LNCAP (cell line): ENCODE results near the gene NFIA.

Source experiments
- TF ChIP-seq, protein P1 (sequence below): fragments of 450-650 bp; IDR thresholded peaks from 2 replicates; pipeline ENCODE4 v1.5.1; 2017; ENCODE audit warnings: mild to moderate bottlenecking

NFIA gene

DNA sequence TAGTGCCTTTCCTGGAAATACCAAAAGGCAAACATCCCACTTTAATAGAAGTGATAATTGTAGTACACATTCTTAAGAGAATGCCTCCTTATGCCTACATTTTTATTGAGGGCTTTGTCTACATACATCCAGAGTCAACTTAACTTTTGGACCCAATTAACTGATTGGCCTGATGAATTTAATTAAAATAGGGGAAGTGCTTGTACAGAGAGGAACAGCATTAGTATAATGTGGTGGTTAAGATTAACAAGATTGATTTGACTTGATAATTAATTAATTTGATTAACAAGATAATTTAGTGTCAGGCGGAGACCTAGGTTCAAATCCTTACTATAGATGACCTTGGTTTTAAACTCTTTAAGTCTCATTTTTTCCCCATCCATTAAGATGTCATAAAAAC is 111.4 kb downstream of the NFIA start:
- TF ChIP-seq, protein P1, sequence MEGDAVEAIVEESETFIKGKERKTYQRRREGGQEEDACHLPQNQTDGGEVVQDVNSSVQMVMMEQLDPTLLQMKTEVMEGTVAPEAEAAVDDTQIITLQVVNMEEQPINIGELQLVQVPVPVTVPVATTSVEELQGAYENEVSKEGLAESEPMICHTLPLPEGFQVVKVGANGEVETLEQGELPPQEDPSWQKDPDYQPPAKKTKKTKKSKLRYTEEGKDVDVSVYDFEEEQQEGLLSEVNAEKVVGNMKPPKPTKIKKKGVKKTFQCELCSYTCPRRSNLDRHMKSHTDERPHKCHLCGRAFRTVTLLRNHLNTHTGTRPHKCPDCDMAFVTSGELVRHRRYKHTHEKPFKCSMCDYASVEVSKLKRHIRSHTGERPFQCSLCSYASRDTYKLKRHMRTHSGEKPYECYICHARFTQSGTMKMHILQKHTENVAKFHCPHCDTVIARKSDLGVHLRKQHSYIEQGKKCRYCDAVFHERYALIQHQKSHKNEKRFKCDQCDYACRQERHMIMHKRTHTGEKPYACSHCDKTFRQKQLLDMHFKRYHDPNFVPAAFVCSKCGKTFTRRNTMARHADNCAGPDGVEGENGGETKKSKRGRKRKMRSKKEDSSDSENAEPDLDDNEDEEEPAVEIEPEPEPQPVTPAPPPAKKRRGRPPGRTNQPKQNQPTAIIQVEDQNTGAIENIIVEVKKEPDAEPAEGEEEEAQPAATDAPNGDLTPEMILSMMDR: no peak

DNA sequence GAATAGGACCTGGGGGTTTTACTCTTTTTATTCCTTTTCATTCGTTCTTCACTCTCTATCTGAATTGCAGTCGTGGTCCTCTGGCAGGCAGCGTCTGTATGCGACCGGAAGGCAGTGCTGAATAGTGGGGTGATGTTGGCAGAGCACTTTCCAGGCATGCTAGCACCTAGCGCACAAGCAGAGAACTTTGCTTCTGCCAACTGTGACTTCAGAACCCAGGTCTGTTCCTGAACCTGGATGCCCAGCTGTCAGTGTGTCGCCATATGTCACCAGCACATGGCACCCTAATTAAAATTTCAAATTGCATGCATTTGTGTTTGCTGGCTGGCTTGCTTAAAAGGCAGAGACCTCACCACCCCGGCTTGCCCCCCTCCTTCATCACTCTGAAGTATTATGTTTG is 116.2 kb downstream of the NFIA start:
- TF ChIP-seq, protein P1: no peak

DNA sequence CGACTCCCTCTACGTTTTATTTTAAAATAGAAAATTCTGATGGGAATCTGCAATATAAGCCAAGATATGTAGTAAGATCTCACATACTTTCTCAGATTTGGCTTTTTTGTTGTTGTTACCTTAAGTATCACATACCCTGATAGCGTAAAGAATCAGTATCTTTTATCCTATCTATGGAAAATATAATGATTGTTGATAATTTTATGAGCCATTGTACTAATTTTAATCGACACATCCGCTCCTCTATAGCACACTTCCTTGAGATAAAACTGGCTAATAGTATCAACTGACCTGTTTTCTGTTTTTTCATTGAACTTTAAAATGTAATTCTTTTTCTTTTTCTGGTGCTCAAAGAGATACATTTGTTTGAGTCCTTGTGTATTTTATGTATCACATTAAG is 118.7 kb downstream of the NFIA start:
- TF ChIP-seq, protein P1: no peak

DNA sequence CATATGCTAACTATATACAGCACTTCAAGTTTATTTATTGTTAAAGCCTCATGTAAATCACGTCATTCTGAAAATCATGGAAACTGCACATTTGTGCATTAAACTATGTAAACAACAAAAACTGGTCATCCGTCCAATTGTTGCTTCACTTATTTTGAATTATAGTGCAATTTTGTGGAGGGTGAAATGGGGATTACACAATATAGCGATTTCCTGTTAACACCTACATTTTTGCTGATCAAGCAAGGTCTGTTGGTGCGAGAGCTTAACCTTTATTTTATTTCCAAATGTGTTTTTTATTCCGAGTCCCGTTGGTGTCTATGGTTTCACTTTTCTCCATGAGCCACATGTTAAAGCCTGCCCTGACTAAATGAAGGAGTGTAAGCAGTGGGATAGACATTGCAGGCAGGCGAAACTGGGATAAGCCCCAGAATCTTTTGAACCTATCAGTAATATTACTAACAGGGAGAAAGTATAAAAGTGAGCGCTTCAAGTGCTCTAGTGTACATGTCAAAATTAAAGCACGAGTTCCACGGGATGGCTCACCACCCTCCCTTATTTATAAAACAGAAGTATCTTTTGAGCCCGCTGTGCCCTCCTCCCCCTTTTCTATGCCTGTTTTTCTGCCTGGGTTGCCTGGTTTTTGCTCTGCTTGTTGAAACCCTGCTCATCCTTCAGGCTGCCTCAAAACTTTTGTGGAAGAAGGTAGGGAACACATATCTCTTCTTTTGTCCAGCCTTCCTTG is 120.7 kb downstream of the NFIA start:
- TF ChIP-seq, protein P1: no peak

DNA sequence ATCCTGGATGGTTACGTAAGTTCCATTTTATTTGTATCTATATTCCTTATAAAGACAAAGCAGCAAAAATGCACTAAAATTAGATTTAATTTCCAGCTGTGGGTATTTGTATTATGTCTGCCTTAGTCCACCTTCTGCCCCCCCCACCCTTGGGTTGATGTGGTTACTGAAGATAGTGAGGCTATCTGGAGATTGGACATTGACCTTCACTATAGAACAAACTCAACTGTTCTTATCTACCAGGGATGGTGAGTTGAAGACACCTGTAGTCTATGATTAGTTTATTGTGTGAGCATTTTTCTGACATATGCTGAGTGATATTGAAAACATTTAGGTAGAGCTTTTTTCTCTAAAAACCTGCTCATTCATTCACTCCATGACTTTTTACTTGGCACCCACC is 122.2 kb downstream of the NFIA start:
- TF ChIP-seq, protein P1: no peak

DNA sequence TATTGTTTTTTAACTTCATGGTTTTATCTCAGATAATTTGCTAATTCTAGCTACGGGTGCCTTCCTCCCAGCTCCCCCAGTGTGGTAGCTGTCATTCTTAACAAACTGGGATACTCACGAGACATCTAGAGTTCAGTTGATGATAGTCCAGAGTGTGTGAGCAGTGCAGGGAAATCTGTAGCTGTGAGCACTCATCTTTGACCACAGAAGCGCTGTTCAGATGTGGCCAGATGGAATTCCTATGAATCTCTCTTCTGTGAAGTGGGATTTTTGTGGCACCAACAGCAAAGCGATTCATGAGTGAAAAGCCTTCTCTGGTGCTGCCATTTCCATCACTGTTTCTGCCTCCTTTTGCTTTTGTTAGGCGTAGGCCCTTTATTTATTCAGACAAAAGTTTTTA is 125.1 kb downstream of the NFIA start:
- TF ChIP-seq, protein P1: no peak

DNA sequence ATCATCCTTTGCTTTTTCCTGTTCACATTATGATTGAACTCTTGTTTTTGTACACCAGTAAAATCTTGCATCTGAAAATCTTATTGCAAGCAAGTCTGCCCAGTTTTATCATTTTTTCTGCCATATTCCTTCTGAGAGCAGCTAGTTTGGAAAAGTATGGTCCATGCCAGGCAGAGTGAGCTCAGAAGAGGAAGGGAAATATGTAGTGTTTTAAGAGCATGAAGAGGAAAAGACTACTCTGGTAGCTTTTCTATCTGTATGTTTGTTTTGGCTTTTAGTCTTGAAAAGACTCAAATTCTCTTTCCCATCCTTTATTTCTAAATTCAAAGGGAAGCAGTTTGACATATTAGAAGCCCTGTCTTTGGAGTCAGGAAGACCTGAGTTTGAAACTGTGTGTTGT is 125.8 kb downstream of the NFIA start:
- TF ChIP-seq, protein P1: no peak

DNA sequence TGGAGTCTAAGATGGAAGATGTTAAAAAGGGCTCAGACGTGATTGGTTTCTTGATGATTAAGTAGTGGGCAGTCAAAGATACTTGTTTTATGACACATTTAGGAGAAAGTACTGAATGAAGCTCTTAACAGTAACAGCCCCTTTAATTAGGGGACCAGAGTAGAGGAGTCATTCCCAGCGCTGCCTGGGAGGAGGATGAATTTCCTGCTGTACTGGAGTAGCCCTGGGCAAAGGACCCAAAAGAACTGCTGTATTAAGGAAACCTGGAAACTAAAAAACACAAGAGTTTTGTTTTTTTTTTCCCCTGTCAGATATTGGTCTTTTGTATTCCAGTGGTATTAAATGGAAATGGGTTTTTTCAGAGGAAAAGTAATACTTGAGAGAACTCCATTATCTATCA is 126.5 kb downstream of the NFIA start:
- TF ChIP-seq, protein P1: no peak
